ENCODE data around the gene RPL15. TPM values are rescaled to one million over a fixed set of nuclear protein-coding genes. Genes with fewer than 3 reads are reported as not detected.

The RPL15 gene
- total and polyA plus RNA-seq, 4 donors: 604 to 1,364 (median 1,055) TPM

- TF ChIP-seq CTCF (IDR thresholded peaks at IDR 0.05; ENCODE audit: low read depth, low read length, missing input control) (no peak), HNF4A (conservative IDR thresholded peaks at IDR 0.05) (no peak), HNF4G (IDR thresholded peaks at IDR 0.05) (no peak), YY1 (IDR thresholded peaks at IDR 0.05) (no peak), REST (IDR thresholded peaks at IDR 0.05) (no peak), MAX (IDR thresholded peaks at IDR 0.05) (no peak), FOXA2 (IDR thresholded peaks at IDR 0.05) (no peak), SP1 (IDR thresholded peaks at IDR 0.05) (no peak), NR2F2 (IDR thresholded peaks at IDR 0.05) (no peak), RXRA (IDR thresholded peaks at IDR 0.05) (no peak), JUND (IDR thresholded peaks at IDR 0.05) (no peak), TAF1 (conservative IDR thresholded peaks at IDR 0.05) (no peak), FOXA1 (IDR thresholded peaks at IDR 0.05) (no peak)
- Histone ChIP-seq H3K36me3 (ENCODE audit: control insufficient read depth in 4 of 4, insufficient read depth in 3 of 4, low read depth in 1 of 4, low read length in 3 of 4) (peaks cover 11 to 60% (median 25%) of the 10 kb centered on the region in 4 donors), H3K4me1 (ENCODE audit: control insufficient read depth in 4 of 4, insufficient read depth in 4 of 4, low read length in 3 of 4) (no peaks in the 10 kb centered on the region), H3K9me3 (ENCODE audit: control insufficient read depth in 4 of 4, low read length in 3 of 4) (no peaks in the 10 kb centered on the region), H3K9ac (ENCODE audit: low read depth in 1 of 2, low read length in 2 of 2) (no peak overlapping the region), H3K4me3 (ENCODE audit: low read depth in 1 of 3, low read length in 3 of 3) (no peak overlapping the region), H3K27me3 (ENCODE audit: control insufficient read depth in 4 of 4, insufficient read depth in 4 of 4, low read length in 3 of 4) (no peaks in the 10 kb centered on the region), H3K27ac (ENCODE audit: low read depth in 1 of 2, low read length in 2 of 2) (no peak overlapping the region)
- WGBS: 93% methylated on average over 1 of the region's 1 CpG
- no peak for DNase-seq (ENCODE audit: low spot score)
Observed at GRCh38 chr3:23966328-23966727, 49.4 kb downstream of the RPL15 start.

- H3K27me3 ChIP-seq (ENCODE audit: control insufficient read depth in 4 of 4, insufficient read depth in 4 of 4, low read length in 3 of 4): no peaks in the 10 kb centered on the region
- 90% methylated on average over 5 of the region's 5 CpGs for WGBS
- no peak for DNase-seq (ENCODE audit: low spot score)
- H3K27ac ChIP-seq (ENCODE audit: low read depth in 1 of 2, low read length in 2 of 2): no peak overlapping the region
- no peak overlapping the region for H3K9ac ChIP-seq (ENCODE audit: low read depth in 1 of 2, low read length in 2 of 2)
- peaks cover 10 to 50% (median 23%) of the 10 kb centered on the region in 4 donors for H3K36me3 ChIP-seq (ENCODE audit: control insufficient read depth in 4 of 4, insufficient read depth in 3 of 4, low read depth in 1 of 4, low read length in 3 of 4)
- H3K4me3 ChIP-seq (ENCODE audit: low read depth in 1 of 3, low read length in 3 of 3): no peak overlapping the region
- H3K4me1 ChIP-seq (ENCODE audit: control insufficient read depth in 4 of 4, insufficient read depth in 4 of 4, low read length in 3 of 4): no peaks in the 10 kb centered on the region
- no peaks in the 10 kb centered on the region for H3K9me3 ChIP-seq (ENCODE audit: control insufficient read depth in 4 of 4, low read length in 3 of 4)
- TF ChIP-seq HNF4G (IDR thresholded peaks at IDR 0.05): no peak
- TF ChIP-seq ZBTB33 (IDR thresholded peaks at IDR 0.05): no peak
- no peak for TF ChIP-seq FOXA2 (IDR thresholded peaks at IDR 0.05)
- no peak for TF ChIP-seq TAF1 (conservative IDR thresholded peaks at IDR 0.05)
- TF ChIP-seq HNF4A (conservative IDR thresholded peaks at IDR 0.05): no peak
- no peak for TF ChIP-seq SP1 (IDR thresholded peaks at IDR 0.05)
- TF ChIP-seq REST (IDR thresholded peaks at IDR 0.05): no peak
- no peak for TF ChIP-seq ATF3 (IDR thresholded peaks at IDR 0.05)
- TF ChIP-seq EGR1 (IDR thresholded peaks at IDR 0.05; ENCODE audit: low read depth in 2 of 2): no peak
- no peak for TF ChIP-seq RXRA (IDR thresholded peaks at IDR 0.05)
- no peak for TF ChIP-seq YY1 (IDR thresholded peaks at IDR 0.05)
- TF ChIP-seq JUND (IDR thresholded peaks at IDR 0.05): no peak
- TF ChIP-seq FOXA1 (IDR thresholded peaks at IDR 0.05): no peak
- no peak for TF ChIP-seq CTCF (IDR thresholded peaks at IDR 0.05; ENCODE audit: low read depth, low read length, missing input control)
- no peak for TF ChIP-seq RAD21 (IDR thresholded peaks at IDR 0.05)
Observed at GRCh38 chr3:23968463-23969184, 51.7 kb downstream of the RPL15 start.

Measured in liver (tissue), 9 donors.